Lower leg skin (tissue), 3 donors: ENCODE measurements around the gene SLC35E2B.

Experiments
- CTCF ChIP-seq, 3 donors: fragments of 450-650 bp; IDR thresholded peaks; one replicate each; pipeline ENCODE4 v1.5.1; 2016; ENCODE audit warnings: antibody characterized with exemption in 3 of 3, mild to moderate bottlenecking in 3 of 3, moderate library complexity in 2 of 3
- POLR2A ChIP-seq, 2 donors: fragments of 450-650 bp; IDR thresholded peaks; one replicate each; pipeline ENCODE4 v1.6.1; 2016 to 2017; ENCODE audit warnings: antibody characterized with exemption in 2 of 2, mild to moderate bottlenecking in 1 of 2, moderate library complexity in 1 of 2

GRCh38 chr1:1620433-1621139 lies 72.0 kb downstream of the SLC35E2B start:
- TF ChIP-seq CTCF (IDR thresholded peaks at IDR 0.05) (no peak), POLR2A (IDR thresholded peaks at IDR 0.05) (no peak)
